A549 (cell line): ENCODE measurements around the gene BARX1. TPM values are rescaled to one million over a fixed set of nuclear protein-coding genes. Genes with fewer than 3 reads are reported as not detected.

Source experiments
- ATAC-seq, 2 experiments: fragments of 200-7000 bp in 1 of 2; fragments of >200 bp in 1 of 2; cut with Nextera tagmentation in 1 of 2; cut with Tn5 transposase in 1 of 2; 3 replicates each; pipeline versions ENCODE4 v1.8.0 to v1.9.1; 2018 to 2020; ENCODE audit warnings: mild to moderate bottlenecking in 1 of 2, moderate library complexity in 1 of 2
- CTCF ChIA-PET: fragments of 300-600 bp; sonication (Branson Sonifier 250); formaldehyde crosslinking; extraction: SDS; loops from one replicate; lab custom pipeline; 2021; ENCODE audit warnings: antibody characterized with exemption, inconsistent platforms; lab: Yijun Ruan, JAX
- POLR2A ChIA-PET: fragments of 350-600 bp; formaldehyde crosslinking; extraction: SDS; loops from one replicate; lab custom pipeline; 2021; ENCODE audit warnings: antibody characterized with exemption, inconsistent platforms; lab: Yijun Ruan, JAX
- DNase-seq, 2 experiments: peaks; one replicate each; pipeline versions ENCODE4 v3.0.0 to v3.0.0-alpha.2; 2011 to 2016; ENCODE audit warnings: low read depth in 1 of 2, low spot score in 1 of 2
- FAIRE-seq: peaks from 2 replicates; lab custom pipeline; 2011; peaks lifted over from hg19 to GRCh38; lab: Jason Lieb, UNC
- H3K27ac ChIP-seq, 2 experiments: fragments of >200 bp; sonication (Bioruptor Twin); formaldehyde crosslinking; 3 replicates each; pipeline ENCODE4 v1.5.1; 2016 to 2017
- H3K4me1 ChIP-seq: fragments of >200 bp; sonication (Bioruptor Twin); formaldehyde crosslinking; 3 replicates; pipeline ENCODE4 v1.6.1; 2016
- H3K4me2 ChIP-seq: fragments of >200 bp; sonication (Bioruptor Twin); formaldehyde crosslinking; 3 replicates; pipeline ENCODE4 v1.6.1; 2016
- H3K4me3 ChIP-seq: fragments of >200 bp; sonication (Bioruptor Twin); formaldehyde crosslinking; 3 replicates; pipeline ENCODE4 v1.5.1; 2016
- H3K9me3 ChIP-seq: fragments of >200 bp; sonication (Bioruptor Twin); formaldehyde crosslinking; 3 replicates; pipeline ENCODE4 v1.6.1; 2016
- BCL3 ChIP-seq: fragments of >200 bp; sonication (Bioruptor Twin); formaldehyde crosslinking; IDR thresholded peaks from 3 replicates; pipeline ENCODE4 v1.6.1; 2016
- CBX2 ChIP-seq: fragments of 200-600 bp; sonication (generic); IDR thresholded peaks from 2 replicates; pipeline ENCODE4 v1.6.1; 2016; ENCODE audit warnings: low read depth, mild to moderate bottlenecking, borderline replicate concordance
- CBX8 ChIP-seq: fragments of 200-600 bp; sonication (generic); IDR thresholded peaks from 2 replicates; pipeline ENCODE4 v1.6.1; 2016
- CEBPB ChIP-seq, 2 experiments: fragments of >200 bp in 1 of 2; sonication (Bioruptor Twin) in 1 of 2; formaldehyde crosslinking in 1 of 2; IDR thresholded peaks; 2 replicates each; pipeline ENCODE4 v1.6.1; 2012 to 2016
- CTCF ChIP-seq: fragments of >200 bp; sonication (Bioruptor Twin); formaldehyde crosslinking; IDR thresholded peaks from 3 replicates; pipeline ENCODE4 v1.5.1; 2016
- E2F6 ChIP-seq: IDR thresholded peaks from 2 replicates; pipeline ENCODE4 v1.6.1; 2012; ENCODE audit warnings: low read depth, borderline replicate concordance
- FOXS1 ChIP-seq: fragments of 250-450 bp; sonication (Bioruptor Pico); IDR thresholded peaks from 2 replicates; pipeline ENCODE4 v1.5.0; 2020; ENCODE audit warnings: mild to moderate bottlenecking, moderate library complexity
- GATA3 ChIP-seq: IDR thresholded peaks from 2 replicates; pipeline ENCODE4 v1.6.1; 2012; ENCODE audit warnings: borderline replicate concordance
- HDAC2 ChIP-seq: fragments of 200-600 bp; sonication (generic); IDR thresholded peaks from 2 replicates; pipeline ENCODE4 v1.6.1; 2016
- JUN ChIP-seq, 2 experiments: fragments of >200 bp; sonication (Bioruptor Twin); formaldehyde crosslinking; IDR thresholded peaks; 2 replicates in 1 of 2; 3 replicates in 1 of 2; pipeline ENCODE4 v1.6.1; 2016 to 2017
- KDM1A ChIP-seq: fragments of 200-600 bp; sonication (generic); IDR thresholded peaks from 2 replicates; pipeline ENCODE4 v1.6.1; 2016; ENCODE audit warnings: low read depth, mild to moderate bottlenecking
- KDM5A ChIP-seq: fragments of 200-600 bp; sonication (generic); IDR thresholded peaks from 2 replicates; pipeline ENCODE4 v1.6.1; 2016; ENCODE audit warnings: antibody characterized with exemption, mild to moderate bottlenecking
- MAX ChIP-seq: IDR thresholded peaks from 2 replicates; pipeline ENCODE4 v1.6.1; 2012
- NFE2L2 ChIP-seq: fragments of 150-350 bp; conservative IDR thresholded peaks from 2 replicates; pipeline ENCODE4 v1.6.1; 2014; ENCODE audit warnings: low read length
- NPAS2 ChIP-seq: fragments of 250-450 bp; sonication (Bioruptor Pico); IDR thresholded peaks from 2 replicates; pipeline ENCODE4 v1.8.0; 2022; ENCODE audit warnings: mild to moderate bottlenecking, moderate library complexity, borderline replicate concordance
- PHF8 ChIP-seq: fragments of 200-600 bp; sonication (generic); IDR thresholded peaks from 2 replicates; pipeline ENCODE4 v1.6.1; 2016; ENCODE audit warnings: low read depth, mild to moderate bottlenecking, antibody characterized with exemption, moderate library complexity, borderline replicate concordance
- POLR2A ChIP-seq: IDR thresholded peaks from 2 replicates; pipeline ENCODE4 v1.6.1; 2012; ENCODE audit warnings: mild to moderate bottlenecking, low read length
- POLR2AphosphoS2 ChIP-seq: conservative IDR thresholded peaks from 2 replicates; pipeline ENCODE4 v1.6.1; 2012; ENCODE audit warnings: low read length, improper control_type of control experiment, inconsistent platforms
- RARB ChIP-seq: fragments of 250-450 bp; sonication (Bioruptor Pico); IDR thresholded peaks from 2 replicates; pipeline ENCODE4 v1.8.0; 2021; ENCODE audit warnings: mild to moderate bottlenecking, moderate library complexity
- RFX5 ChIP-seq: fragments of 450-650 bp; IDR thresholded peaks from 2 replicates; pipeline ENCODE4 v1.7.1; 2014; ENCODE audit warnings: antibody characterized with exemption, mild to moderate bottlenecking, moderate library complexity
- SMC3 ChIP-seq: fragments of >200 bp; sonication (Bioruptor Twin); formaldehyde crosslinking; IDR thresholded peaks from 3 replicates; pipeline ENCODE4 v1.6.1; 2018; ENCODE audit warnings: inconsistent platforms
- SREBF2 ChIP-seq: fragments of 450-650 bp; IDR thresholded peaks from 2 replicates; pipeline ENCODE4 v1.6.1; 2014; ENCODE audit warnings: mild to moderate bottlenecking, moderate library complexity
- TFCP2L1 ChIP-seq: fragments of 250-450 bp; sonication (Bioruptor Pico); IDR thresholded peaks from 2 replicates; pipeline ENCODE4 v1.5.0; 2021; ENCODE audit warnings: mild to moderate bottlenecking
- TP53 ChIP-seq: fragments of 250-450 bp; sonication (Bioruptor Pico); IDR thresholded peaks from 2 replicates; pipeline ENCODE4 v1.5.0; 2021; ENCODE audit warnings: mild to moderate bottlenecking, moderate library complexity
- ZC3H11A ChIP-seq: fragments of 450-650 bp; IDR thresholded peaks from 2 replicates; pipeline ENCODE4 v1.6.1; 2014; ENCODE audit warnings: antibody characterized with exemption, mild to moderate bottlenecking
- ZFP36 ChIP-seq: fragments of 450-650 bp; IDR thresholded peaks from 2 replicates; pipeline ENCODE4 v1.6.1; 2014; ENCODE audit warnings: borderline replicate concordance; ENCODE audit not compliant: partially characterized antibody
- ZNF302 ChIP-seq: fragments of 250-450 bp; sonication (Bioruptor Pico); IDR thresholded peaks from 2 replicates; pipeline ENCODE4 v1.9.0; 2021; ENCODE audit warnings: inconsistent platforms, mild to moderate bottlenecking, moderate library complexity
- WGBS: methylation state at CpG from one replicate; pipeline ENCODE4 v1.1.6; 2017; ENCODE audit errors: missing lambda C conversion rate; 5-methylcytosine and 5-hydroxymethylcytosine counted together
- polyA plus RNA-seq, 4 experiments: library from polyadenylated mRNA; depleted of rRNA in 3 of 4; stranded (reverse); fragments of >200 nt; fragmentation: RNase III in 1 of 4; extraction: RNeasy Plus Mini Kit Qiagen cat#74134 plus additional on column Dnase treatment in 1 of 4; gene quantifications; 2 replicates in 3 of 4; 3 replicates in 1 of 4; pipeline ENCODE4 v1.2.3, GENCODE V29; 2011 to 2017
- TF ChIP-seq, protein P1 (sequence below): fragments of 150-350 bp; IDR thresholded peaks from 2 replicates; pipeline ENCODE4 v1.6.1; 2014; ENCODE audit warnings: low read depth, mild to moderate bottlenecking, low read length
- TF ChIP-seq, protein P2 (sequence below): fragments of 450-650 bp; IDR thresholded peaks from 2 replicates; pipeline ENCODE4 v1.6.1; 2014; ENCODE audit warnings: antibody characterized with exemption

Gene BARX1
- polyA plus RNA-seq, 2 of the 4 experiments (the other 2 are of a cell fraction), result 3.5 to 7.3 TPM

- 89% methylated on average over 35 of the region's 39 CpGs for WGBS
- TF ChIP-seq POLR2AphosphoS2 (no peak), SREBF2 (no peak), TP53 (CRISPR knock-in tag) (no peak), JUN (IDR thresholded peaks at IDR 0.05) (no peak), KDM1A (no peak), TFCP2L1 (CRISPR knock-in tag) (no peak), GATA3 (no peak), PHF8 (no peak), FOXS1 (CRISPR knock-in tag) (no peak), NPAS2 (CRISPR knock-in tag) (no peak), SMC3 (no peak), CBX8 (no peak), E2F6 (no peak), RARB (CRISPR knock-in tag) (no peak), RFX5 (no peak)
- TF ChIP-seq, protein P1, sequence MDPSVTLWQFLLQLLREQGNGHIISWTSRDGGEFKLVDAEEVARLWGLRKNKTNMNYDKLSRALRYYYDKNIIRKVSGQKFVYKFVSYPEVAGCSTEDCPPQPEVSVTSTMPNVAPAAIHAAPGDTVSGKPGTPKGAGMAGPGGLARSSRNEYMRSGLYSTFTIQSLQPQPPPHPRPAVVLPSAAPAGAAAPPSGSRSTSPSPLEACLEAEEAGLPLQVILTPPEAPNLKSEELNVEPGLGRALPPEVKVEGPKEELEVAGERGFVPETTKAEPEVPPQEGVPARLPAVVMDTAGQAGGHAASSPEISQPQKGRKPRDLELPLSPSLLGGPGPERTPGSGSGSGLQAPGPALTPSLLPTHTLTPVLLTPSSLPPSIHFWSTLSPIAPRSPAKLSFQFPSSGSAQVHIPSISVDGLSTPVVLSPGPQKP, result no peak
- Histone ChIP-seq H3K4me3 (no peak overlapping the region), H3K4me2 (no peak overlapping the region), H3K4me1 (no peaks in the 10 kb centered on the region; the same call in 2 of the 3 replicates), H3K27ac (no peak overlapping the region), H3K9me3 (no peaks in the 10 kb centered on the region)
- no peak for DNase-seq
- POLR2A ChIA-PET, result no interaction called here
- ATAC-seq, result no peak
- FAIRE-seq, result no peak
- CTCF ChIA-PET, result interaction anchor here (0.9 to 10.0 kb wide), 3 partner anchors 10 to 125 kb away, joined by 3 to 56 read pairs (median 4); no protein-coding TSS in a partner anchor
Measured at GRCh38 chr9:93952119-93952783, 2.9 kb downstream of the BARX1 start.

GRCh38 chr9:93951655-93952118 lies 3.5 kb downstream of the BARX1 start:
- POLR2A ChIA-PET, result no interaction called here
- Histone ChIP-seq H3K4me3 (no peak overlapping the region), H3K9me3 (no peaks in the 10 kb centered on the region), H3K27ac (no peak overlapping the region), H3K4me2 (no peak overlapping the region), H3K4me1 (no peaks in the 10 kb centered on the region; the same call in 2 of the 3 replicates)
- FAIRE-seq (no peak), DNase-seq (no peak), ATAC-seq (no peak)
- CTCF ChIA-PET, result interaction anchor here (10.0 kb wide), 1 partner anchor 11 kb away, joined by 56 read pairs; no protein-coding TSS in a partner anchor
- WGBS, result 98% methylated on average over 23 of the region's 39 CpGs
- TF ChIP-seq MAX (no peak), KDM1A (no peak), SREBF2 (no peak), KDM5A (no peak), GATA3 (no peak), CBX2 (no peak), POLR2A (no peak), CTCF (no peak), ZC3H11A (no peak), E2F6 (no peak), HDAC2 (no peak), BCL3 (no peak), NFE2L2 (no peak), ZFP36 (no peak), CEBPB (IDR thresholded peaks at IDR 0.05) (no peak), ZNF302 (no peak), JUN (IDR thresholded peaks at IDR 0.05) (no peak)
- TF ChIP-seq, protein P2, sequence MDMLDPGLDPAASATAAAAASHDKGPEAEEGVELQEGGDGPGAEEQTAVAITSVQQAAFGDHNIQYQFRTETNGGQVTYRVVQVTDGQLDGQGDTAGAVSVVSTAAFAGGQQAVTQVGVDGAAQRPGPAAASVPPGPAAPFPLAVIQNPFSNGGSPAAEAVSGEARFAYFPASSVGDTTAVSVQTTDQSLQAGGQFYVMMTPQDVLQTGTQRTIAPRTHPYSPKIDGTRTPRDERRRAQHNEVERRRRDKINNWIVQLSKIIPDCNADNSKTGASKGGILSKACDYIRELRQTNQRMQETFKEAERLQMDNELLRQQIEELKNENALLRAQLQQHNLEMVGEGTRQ, result no peak
